Lower leg skin (tissue), 3 donors: ENCODE data around the gene CUTA.

Experiments
- POLR2A ChIP-seq, 2 donors: fragments of 450-650 bp; IDR thresholded peaks; one replicate each; pipeline ENCODE4 v1.6.1; 2016 to 2017; ENCODE audit warnings: antibody characterized with exemption in 2 of 2, mild to moderate bottlenecking in 1 of 2, moderate library complexity in 1 of 2
- TF ChIP-seq, protein P1 (sequence below), 3 donors: fragments of 450-650 bp; IDR thresholded peaks; one replicate each; pipeline ENCODE4 v1.5.1; 2016; ENCODE audit warnings: antibody characterized with exemption in 3 of 3, mild to moderate bottlenecking in 3 of 3, moderate library complexity in 2 of 3

DNA sequence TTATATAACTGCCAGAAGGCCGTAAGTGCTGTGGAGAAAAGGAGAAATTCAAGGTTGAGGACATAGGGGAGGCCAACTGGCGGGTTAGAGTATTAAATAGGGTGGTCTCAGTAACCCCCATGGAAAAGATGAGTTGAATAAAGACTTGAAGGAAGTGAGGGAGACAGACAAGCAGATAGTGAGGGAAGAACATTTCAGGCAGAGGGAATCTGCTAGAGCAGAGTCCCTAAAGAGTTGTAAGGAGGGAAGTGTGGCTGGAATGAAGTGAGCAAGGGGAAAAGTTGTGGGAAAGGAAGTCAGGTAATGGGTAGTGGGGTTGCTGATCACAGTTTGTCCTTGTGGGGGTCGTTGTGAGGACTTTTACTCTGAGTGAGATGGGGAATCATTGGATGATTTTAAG lies 24.9 kb downstream of the CUTA start:
- no peak for TF ChIP-seq POLR2A (IDR thresholded peaks at IDR 0.05)
- TF ChIP-seq, protein P1, sequence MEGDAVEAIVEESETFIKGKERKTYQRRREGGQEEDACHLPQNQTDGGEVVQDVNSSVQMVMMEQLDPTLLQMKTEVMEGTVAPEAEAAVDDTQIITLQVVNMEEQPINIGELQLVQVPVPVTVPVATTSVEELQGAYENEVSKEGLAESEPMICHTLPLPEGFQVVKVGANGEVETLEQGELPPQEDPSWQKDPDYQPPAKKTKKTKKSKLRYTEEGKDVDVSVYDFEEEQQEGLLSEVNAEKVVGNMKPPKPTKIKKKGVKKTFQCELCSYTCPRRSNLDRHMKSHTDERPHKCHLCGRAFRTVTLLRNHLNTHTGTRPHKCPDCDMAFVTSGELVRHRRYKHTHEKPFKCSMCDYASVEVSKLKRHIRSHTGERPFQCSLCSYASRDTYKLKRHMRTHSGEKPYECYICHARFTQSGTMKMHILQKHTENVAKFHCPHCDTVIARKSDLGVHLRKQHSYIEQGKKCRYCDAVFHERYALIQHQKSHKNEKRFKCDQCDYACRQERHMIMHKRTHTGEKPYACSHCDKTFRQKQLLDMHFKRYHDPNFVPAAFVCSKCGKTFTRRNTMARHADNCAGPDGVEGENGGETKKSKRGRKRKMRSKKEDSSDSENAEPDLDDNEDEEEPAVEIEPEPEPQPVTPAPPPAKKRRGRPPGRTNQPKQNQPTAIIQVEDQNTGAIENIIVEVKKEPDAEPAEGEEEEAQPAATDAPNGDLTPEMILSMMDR (IDR thresholded peaks at IDR 0.05) = no peak
